GM12874 (cell line): ENCODE results near the gene CTDSPL2.

Experiments
- TF ChIP-seq, protein P1 (sequence below): IDR thresholded peaks from 2 replicates; pipeline ENCODE4 v1.5.1; 2011; ENCODE audit warnings: low read depth, mild to moderate bottlenecking, control low read depth, low read length, moderate library complexity; ENCODE audit not compliant: insufficient read depth

The CTDSPL2 gene

DNA sequence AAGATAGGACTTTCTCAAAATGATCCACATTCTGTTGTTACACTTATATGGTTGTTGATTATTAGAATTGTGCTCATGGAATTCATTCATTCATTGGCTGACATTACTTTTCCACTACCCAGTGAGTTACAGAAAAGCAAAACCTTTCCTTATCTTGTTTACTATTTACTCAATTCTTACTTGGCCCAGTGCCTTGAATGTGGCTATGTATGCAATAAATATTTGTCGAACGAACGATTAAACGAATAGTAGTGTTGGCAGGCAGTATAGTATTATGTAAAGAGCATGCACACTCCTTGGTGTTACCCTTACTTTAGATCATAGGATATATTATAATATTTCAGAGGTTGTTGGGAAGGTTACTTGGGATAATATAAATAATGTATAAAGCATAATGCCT lies 31.0 kb downstream of the CTDSPL2 start:
- TF ChIP-seq, protein P1, sequence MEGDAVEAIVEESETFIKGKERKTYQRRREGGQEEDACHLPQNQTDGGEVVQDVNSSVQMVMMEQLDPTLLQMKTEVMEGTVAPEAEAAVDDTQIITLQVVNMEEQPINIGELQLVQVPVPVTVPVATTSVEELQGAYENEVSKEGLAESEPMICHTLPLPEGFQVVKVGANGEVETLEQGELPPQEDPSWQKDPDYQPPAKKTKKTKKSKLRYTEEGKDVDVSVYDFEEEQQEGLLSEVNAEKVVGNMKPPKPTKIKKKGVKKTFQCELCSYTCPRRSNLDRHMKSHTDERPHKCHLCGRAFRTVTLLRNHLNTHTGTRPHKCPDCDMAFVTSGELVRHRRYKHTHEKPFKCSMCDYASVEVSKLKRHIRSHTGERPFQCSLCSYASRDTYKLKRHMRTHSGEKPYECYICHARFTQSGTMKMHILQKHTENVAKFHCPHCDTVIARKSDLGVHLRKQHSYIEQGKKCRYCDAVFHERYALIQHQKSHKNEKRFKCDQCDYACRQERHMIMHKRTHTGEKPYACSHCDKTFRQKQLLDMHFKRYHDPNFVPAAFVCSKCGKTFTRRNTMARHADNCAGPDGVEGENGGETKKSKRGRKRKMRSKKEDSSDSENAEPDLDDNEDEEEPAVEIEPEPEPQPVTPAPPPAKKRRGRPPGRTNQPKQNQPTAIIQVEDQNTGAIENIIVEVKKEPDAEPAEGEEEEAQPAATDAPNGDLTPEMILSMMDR, result no peak

DNA sequence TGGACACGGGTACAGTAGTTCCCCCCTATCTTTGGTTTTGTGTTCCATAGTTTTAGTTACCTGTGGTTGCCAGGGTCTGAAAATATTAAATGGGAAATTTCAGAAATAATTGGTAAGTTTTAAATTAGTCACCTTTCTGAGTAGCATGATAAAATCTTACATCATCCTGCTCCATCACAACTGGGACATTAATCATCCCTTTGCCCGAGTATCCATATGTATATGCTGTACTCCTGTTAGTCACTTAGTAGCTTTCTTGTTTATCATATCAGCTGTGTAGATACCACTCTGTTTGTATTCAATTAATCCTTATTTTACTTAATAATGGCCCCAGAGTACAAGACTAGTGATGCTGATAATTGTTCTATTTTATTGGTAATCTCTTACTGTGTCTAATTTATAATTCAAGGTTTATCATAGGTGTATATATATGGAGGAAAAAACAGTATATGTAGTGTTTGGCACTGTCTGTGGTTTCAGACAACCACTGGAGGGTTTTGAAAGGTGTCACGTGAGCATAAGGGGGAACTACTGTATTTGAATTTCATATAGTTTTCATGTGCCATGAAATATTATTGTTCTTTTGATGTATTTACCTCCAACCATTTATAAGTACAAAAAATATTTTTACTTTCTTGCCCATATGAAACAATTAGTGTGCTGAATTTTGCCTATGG lies 41.4 kb downstream of the CTDSPL2 start:
- TF ChIP-seq, protein P1, result no peak

DNA sequence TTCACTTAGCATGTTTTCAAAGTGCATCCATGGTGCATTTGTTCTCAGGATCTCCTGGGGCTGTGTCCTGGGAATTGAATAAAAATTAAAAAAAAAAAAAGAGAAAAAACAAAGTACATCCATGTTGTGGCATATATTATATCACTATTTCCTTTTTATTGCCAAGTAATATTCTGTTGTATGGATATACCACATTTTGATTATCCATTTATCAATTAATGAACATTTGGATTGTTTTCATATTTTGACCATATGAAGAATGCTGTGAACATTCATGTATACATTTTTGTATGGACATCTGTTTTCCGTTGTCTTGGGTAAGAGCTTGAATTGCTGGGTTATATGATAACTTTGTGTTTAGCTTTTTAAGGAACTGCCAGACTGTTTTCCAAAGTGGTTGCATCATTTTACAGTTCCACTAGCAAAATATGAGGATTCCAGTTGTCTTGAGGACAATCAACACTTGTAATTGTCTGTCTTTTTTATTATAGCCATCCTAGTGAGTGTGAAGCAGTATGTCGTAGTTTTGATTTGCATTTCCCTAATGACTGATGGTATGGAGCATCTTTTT lies 44.5 kb downstream of the CTDSPL2 start:
- TF ChIP-seq, protein P1, result no peak

DNA sequence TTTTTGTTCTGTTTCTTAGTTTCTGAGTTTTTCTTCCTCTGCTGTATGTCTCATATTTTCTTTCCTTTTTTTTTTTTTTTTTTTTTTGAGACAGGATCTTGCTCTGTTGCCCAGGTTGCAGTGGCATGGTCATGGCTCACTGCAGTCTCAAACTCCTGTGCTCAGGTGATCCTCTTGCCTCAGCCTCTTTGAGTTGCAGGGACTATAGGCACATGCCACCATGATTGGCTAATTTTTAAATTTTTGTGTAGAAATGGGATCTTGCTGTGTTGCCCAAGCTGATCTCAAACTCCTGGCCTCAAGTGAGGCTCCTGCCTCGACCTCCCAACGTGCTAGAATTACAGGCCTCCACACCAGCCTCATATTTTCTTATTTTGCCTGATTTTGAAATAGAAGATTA lies 51.9 kb downstream of the CTDSPL2 start:
- TF ChIP-seq, protein P1, result no peak

DNA sequence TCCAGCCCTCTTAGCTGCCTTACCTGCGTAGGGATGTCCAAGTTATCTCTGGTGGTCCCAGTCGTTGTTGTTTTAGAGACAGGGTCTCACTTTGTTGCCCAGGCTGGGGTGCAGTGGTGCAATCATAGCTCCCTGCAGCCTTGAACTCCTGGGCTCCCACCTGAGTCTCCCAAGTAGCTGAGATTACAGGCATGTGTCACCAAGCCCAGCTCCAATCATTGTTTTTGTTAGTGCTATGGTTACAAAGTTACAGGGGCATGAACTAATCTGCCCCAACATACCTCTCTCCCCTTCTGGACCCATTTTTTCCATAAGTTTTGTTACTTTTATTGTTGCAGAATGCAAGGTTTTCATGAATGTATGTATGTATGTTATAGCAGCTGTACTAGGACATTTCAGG lies 54.7 kb downstream of the CTDSPL2 start:
- TF ChIP-seq, protein P1, result no peak

DNA sequence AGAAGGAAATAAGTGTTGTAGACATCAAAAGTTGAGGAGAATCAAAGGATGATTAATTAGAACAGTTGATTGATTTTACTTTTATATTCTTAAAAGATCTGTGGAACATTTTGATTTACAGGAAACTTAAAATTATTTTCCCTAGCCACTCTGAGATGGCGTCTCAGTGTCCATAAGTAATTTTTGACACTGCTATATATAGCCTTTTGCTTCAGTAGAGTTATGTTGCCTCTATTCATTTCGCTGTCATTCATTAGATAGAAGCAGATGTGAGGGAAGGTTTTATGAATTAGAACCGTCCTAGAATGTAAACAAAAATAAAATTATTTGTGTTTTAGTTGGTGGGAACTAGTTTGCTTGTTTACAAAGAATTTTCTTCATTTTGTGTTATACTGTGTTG lies 58.5 kb downstream of the CTDSPL2 start:
- TF ChIP-seq, protein P1, result no peak

DNA sequence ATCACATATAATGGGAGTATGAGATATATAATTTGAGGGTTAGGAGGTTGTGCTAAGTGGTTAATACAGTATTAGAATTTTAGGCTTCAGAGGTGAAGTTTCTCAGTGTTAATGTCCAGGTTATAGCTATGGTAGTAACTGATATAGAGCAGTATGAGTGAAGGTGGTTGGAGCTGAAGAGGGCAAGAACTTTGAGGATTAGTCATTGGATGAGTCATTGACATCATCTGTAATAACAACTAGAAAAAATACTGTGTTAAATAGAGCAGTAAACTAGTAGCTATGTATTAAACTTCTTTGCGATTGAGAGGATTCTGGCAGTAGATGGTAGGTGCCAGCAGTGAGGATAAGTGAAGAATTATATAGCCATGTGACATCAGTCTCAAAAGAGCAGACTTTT lies 62.0 kb downstream of the CTDSPL2 start:
- TF ChIP-seq, protein P1, result no peak
